Sigmoid colon (tissue), 7 donors: ENCODE measurements around the gene SIPA1L3. TPM values are rescaled to one million over a fixed set of nuclear protein-coding genes. Genes with fewer than 3 reads are reported as not detected.

Experiments
- DNase-seq: peaks from one replicate; pipeline ENCODE4 v3.0.0-alpha.2; 2019
- H3K27ac ChIP-seq, 4 donors: fragments of 200-600 bp; sonication (generic); one replicate each; pipeline ENCODE4 v1.5.1; 2016 to 2019; ENCODE audit warnings: mild to moderate bottlenecking in 1 of 4
- H3K27me3 ChIP-seq, 3 donors: fragments of 200-600 bp; sonication (generic); one replicate each; pipeline ENCODE4 v1.5.1; 2019; ENCODE audit warnings: mild to moderate bottlenecking in 1 of 3
- H3K36me3 ChIP-seq, 4 donors: fragments of 200-600 bp; sonication (generic); one replicate each; pipeline ENCODE4 v1.5.1; 2016 to 2019
- H3K4me1 ChIP-seq, 4 donors: fragments of 200-600 bp; sonication (generic); one replicate each; pipeline ENCODE4 v1.5.1; 2017 to 2019
- H3K4me3 ChIP-seq, 4 donors: fragments of 200-600 bp; sonication (generic); one replicate each; pipeline ENCODE4 v1.5.1; 2017 to 2019; ENCODE audit warnings: mild to moderate bottlenecking in 2 of 4, moderate library complexity in 1 of 4
- H3K9me3 ChIP-seq, 4 donors: fragments of 200-600 bp in 3 of 4; sonication (generic) in 3 of 4; one replicate each; pipeline versions ENCODE4 v1.5.1 to v1.6.1; 2013 to 2019
- CTCF ChIP-seq, 4 experiments: fragments of 450-650 bp in 3 of 4; fragments of 200-600 bp in 1 of 4; IDR thresholded peaks; one replicate each; pipeline ENCODE4 v1.5.1; 2016 to 2019; ENCODE audit warnings: antibody characterized with exemption in 4 of 4, mild to moderate bottlenecking in 3 of 4, moderate library complexity in 2 of 4
- EP300 ChIP-seq, 4 donors: sonication (generic); formaldehyde crosslinking; IDR thresholded peaks; one replicate each; pipeline ENCODE4 v1.6.1; 2017; ENCODE audit warnings: antibody characterized with exemption in 4 of 4
- POLR2A ChIP-seq, 2 donors: fragments of 450-650 bp; IDR thresholded peaks; one replicate each; pipeline ENCODE4 v1.6.1; 2016; ENCODE audit warnings: antibody characterized with exemption in 2 of 2, mild to moderate bottlenecking in 2 of 2, moderate library complexity in 2 of 2
- POLR2AphosphoS5 ChIP-seq, 4 donors: sonication (generic); formaldehyde crosslinking; IDR thresholded peaks; one replicate each; pipeline ENCODE4 v1.6.1; 2017; ENCODE audit warnings: antibody characterized with exemption in 4 of 4
- WGBS, 2 donors: extraction: QIAGEN DNeasy Blood & Tissue Kit; methylation state at CpG; one replicate each; pipeline ENCODE4 v1.1.7; 2013; 5-methylcytosine and 5-hydroxymethylcytosine counted together
- intact Hi-C: fragments of 100-400 bp; cut with DNase I; formaldehyde crosslinking; loops from one replicate; pipeline ENCODE4 v1.15.1; 2023
- polyA plus RNA-seq, 3 donors: library from polyadenylated mRNA; stranded (reverse); fragments of 200-250 nt; gene quantifications; one replicate each; pipeline ENCODE4 v1.2.3, GENCODE V29; 2013
- total RNA-seq, 4 donors: library from RNA; depleted of rRNA; stranded (reverse); fragments of >200 nt; gene quantifications; one replicate each; pipeline ENCODE4 v1.1.0, GENCODE V29; 2016
- donor health status: healthy with polysubstance abuse.
- donor health status: Bipolar disorder and iron deficiency.
- donor health status: healthy.

The SIPA1L3 gene
- total and polyA plus RNA-seq, 7 donors, result 7.7 to 47.9 (median 9.9) TPM

- Histone ChIP-seq H3K36me3 (no peaks in the 10 kb centered on the region), H3K27me3 (no peaks in the 10 kb centered on the region), H3K27ac (no peak overlapping the region), H3K4me3 (no peak overlapping the region), H3K9me3 (no peaks in the 10 kb centered on the region), H3K4me1 (no peaks in the 10 kb centered on the region)
- no peak for TF ChIP-seq POLR2A (IDR thresholded peaks at IDR 0.05)
- TF ChIP-seq CTCF (IDR thresholded peaks at IDR 0.05), result no peak
- TF ChIP-seq POLR2AphosphoS5 (IDR thresholded peaks at IDR 0.05), result no peak
- TF ChIP-seq EP300 (IDR thresholded peaks at IDR 0.05), result no peak
- intact Hi-C loops, result no loop called here
- DNase-seq, result no peak
- WGBS, 2 donors, result 13 to 67% methylated on average over 12 of the region's 12 CpGs
Observed at GRCh38 chr19:37941782-37942515, 34.9 kb downstream of the SIPA1L3 start.

- Histone ChIP-seq H3K9me3 (no peaks in the 10 kb centered on the region), H3K4me3 (no peak overlapping the region), H3K4me1 (no peaks in the 10 kb centered on the region), H3K27me3 (no peaks in the 10 kb centered on the region), H3K27ac (no peak overlapping the region), H3K36me3 (no peaks in the 10 kb centered on the region)
- no peak for TF ChIP-seq POLR2A (IDR thresholded peaks at IDR 0.05)
- no peak for TF ChIP-seq EP300 (IDR thresholded peaks at IDR 0.05)
- no peak for TF ChIP-seq POLR2AphosphoS5 (IDR thresholded peaks at IDR 0.05)
- no peak for TF ChIP-seq CTCF (IDR thresholded peaks at IDR 0.05)
- WGBS, 2 donors, result 43 to 80% methylated on average over 6 of the region's 6 CpGs
- no peak for DNase-seq
- intact Hi-C loops, result no loop called here
Observed at GRCh38 chr19:37942516-37942902, 35.5 kb downstream of the SIPA1L3 start.

- Histone ChIP-seq H3K4me3 (no peak overlapping the region), H3K27ac (no peak overlapping the region), H3K27me3 (no peaks in the 10 kb centered on the region), H3K36me3 (no peaks in the 10 kb centered on the region), H3K9me3 (no peaks in the 10 kb centered on the region), H3K4me1 (no peaks in the 10 kb centered on the region)
- 14 to 74% methylated on average over 5 of the region's 5 CpGs for WGBS, 2 donors
- TF ChIP-seq POLR2A (IDR thresholded peaks at IDR 0.05) (no peak), EP300 (IDR thresholded peaks at IDR 0.05) (no peak), CTCF (IDR thresholded peaks at IDR 0.05) (no peak)
- no peak for DNase-seq
- intact Hi-C loops, result no loop called here
Observed at GRCh38 chr19:37943480-37943879, 36.5 kb downstream of the SIPA1L3 start.

- Histone ChIP-seq H3K36me3 (no peaks in the 10 kb centered on the region), H3K27ac (no peak overlapping the region), H3K4me1 (no peaks in the 10 kb centered on the region), H3K27me3 (no peaks in the 10 kb centered on the region), H3K9me3 (no peaks in the 10 kb centered on the region), H3K4me3 (no peak overlapping the region)
- intact Hi-C loops, result no loop called here
- WGBS, 2 donors, result 94 to 99% methylated on average over 6 of the region's 6 CpGs
- no peak for DNase-seq
- TF ChIP-seq POLR2AphosphoS5 (IDR thresholded peaks at IDR 0.05) (no peak), CTCF (IDR thresholded peaks at IDR 0.05) (no peak), EP300 (IDR thresholded peaks at IDR 0.05) (no peak), POLR2A (IDR thresholded peaks at IDR 0.05) (no peak)
Observed at GRCh38 chr19:37946132-37946531, 39.1 kb downstream of the SIPA1L3 start.

GRCh38 chr19:37947778-37948177 is 40.8 kb downstream of the SIPA1L3 start:
- DNase-seq, result no peak
- TF ChIP-seq POLR2A (IDR thresholded peaks at IDR 0.05) (no peak), POLR2AphosphoS5 (IDR thresholded peaks at IDR 0.05) (no peak), CTCF (IDR thresholded peaks at IDR 0.05) (no peak), EP300 (IDR thresholded peaks at IDR 0.05) (no peak)
- 91 to 94% methylated on average over 5 of the region's 5 CpGs for whole genome bisulfite sequencing, 2 donors

More at GRCh38 chr19:37947778-37948177, 40.8 kb downstream of the SIPA1L3 start:
- Histone ChIP-seq H3K27me3 (no peaks in the 10 kb centered on the region), H3K4me3 (no peak overlapping the region), H3K4me1 (no peaks in the 10 kb centered on the region), H3K36me3 (no peaks in the 10 kb centered on the region), H3K9me3 (no peaks in the 10 kb centered on the region), H3K27ac (no peak overlapping the region)
- intact Hi-C loops, result no loop called here
